Lower leg skin (tissue), 4 donors: ENCODE results near the gene NTM. TPM values are rescaled to one million over a fixed set of nuclear protein-coding genes. Genes with fewer than 3 reads are reported as not detected.

Experiments
- DNase-seq, 2 donors: peaks; one replicate each; pipeline ENCODE4 v3.0.0-alpha.2; 2019; ENCODE audit warnings: low spot score in 2 of 2
- H3K4me3 ChIP-seq: fragments of 200-600 bp; sonication (generic); 2 replicates; pipeline ENCODE4 v1.5.1; 2017; ENCODE audit warnings: mild to moderate bottlenecking, low read depth; ENCODE audit not compliant: poor library complexity, severe bottlenecking
- POLR2A ChIP-seq, 2 donors: fragments of 450-650 bp; IDR thresholded peaks; one replicate each; pipeline ENCODE4 v1.6.1; 2016 to 2017; ENCODE audit warnings: antibody characterized with exemption in 2 of 2, mild to moderate bottlenecking in 1 of 2, moderate library complexity in 1 of 2
- WGBS, 2 donors: methylation state at CpG; one replicate each; pipeline ENCODE4 v1.1.5; 2018; 5-methylcytosine and 5-hydroxymethylcytosine counted together
- intact Hi-C: fragments of 100-400 bp; cut with DNase I; formaldehyde crosslinking; loops from one replicate; pipeline ENCODE4 v1.15.0; 2023; ENCODE audit warnings: low total_unique reads
- total RNA-seq, 4 donors: library from RNA; depleted of rRNA; stranded (reverse); fragments of >200 nt; gene quantifications; one replicate each; pipeline ENCODE4 v1.1.0, GENCODE V29; 2016
- TF ChIP-seq, protein P1 (sequence below), 3 donors: fragments of 450-650 bp; IDR thresholded peaks; one replicate each; pipeline ENCODE4 v1.5.1; 2016; ENCODE audit warnings: antibody characterized with exemption in 3 of 3, mild to moderate bottlenecking in 3 of 3, moderate library complexity in 2 of 3

NTM gene
- total RNA-seq, 4 donors from 2014 or later, result 2.8 to 5.7 (median 4.9) TPM

DNA sequence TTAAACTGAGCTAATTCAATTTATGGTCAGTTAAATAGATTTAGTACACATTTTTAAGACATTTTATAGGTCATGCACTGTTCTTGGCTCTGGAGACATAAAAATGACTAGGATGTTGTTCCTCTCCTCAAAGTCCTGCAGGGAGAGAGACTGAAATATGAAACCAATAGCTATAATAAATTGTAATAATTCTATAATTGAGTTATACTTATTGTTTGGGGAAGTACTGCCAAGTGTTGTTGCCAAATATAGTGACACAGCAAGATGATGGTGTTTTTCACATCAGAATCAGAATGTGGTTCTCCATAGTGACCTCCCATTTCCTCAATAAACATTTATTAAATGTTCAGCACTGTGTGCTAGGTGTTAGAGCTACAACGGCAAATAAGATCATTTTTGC lies 470.6 kb downstream of the NTM start:
- no peak for DNase-seq
- 65 to 68% methylated on average over 1 of the region's 1 CpG for WGBS, 2 donors

DNA sequence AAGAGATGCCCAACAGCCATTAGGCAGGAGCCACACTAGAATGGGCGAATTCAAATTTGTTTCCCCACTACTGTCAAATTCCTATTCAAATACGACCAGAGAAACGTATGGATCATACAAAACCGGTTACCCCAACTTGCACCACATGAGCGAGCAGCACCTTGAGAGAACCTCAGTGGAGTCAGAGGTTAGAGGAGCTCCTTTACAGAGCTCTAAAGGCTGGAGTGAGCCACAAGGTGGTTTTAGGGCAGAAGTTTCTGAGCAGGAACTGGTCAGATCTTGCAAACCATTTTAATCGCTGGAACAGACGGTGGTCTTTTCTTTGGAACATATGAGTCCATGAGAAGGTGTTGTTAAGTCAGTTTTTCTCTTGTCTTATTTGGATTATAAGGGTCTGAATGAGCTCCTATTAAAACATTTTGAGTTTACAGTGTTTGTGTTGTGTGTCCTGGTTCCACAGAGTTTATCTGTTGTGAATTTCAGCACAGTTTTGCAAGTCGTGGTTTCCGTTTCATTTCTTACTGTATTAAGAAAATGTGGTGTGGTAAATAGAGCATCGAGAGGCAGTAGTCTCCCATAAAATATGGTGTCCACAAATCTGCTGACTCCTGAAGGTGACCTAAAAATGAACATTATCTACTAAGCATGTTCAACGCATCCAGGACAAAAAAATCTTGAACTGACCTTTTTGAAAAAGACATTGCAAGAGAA lies 471.7 kb downstream of the NTM start:
- 76 to 80% methylated on average over 11 of the region's 11 CpGs for WGBS, 2 donors
- intact Hi-C loops, result loop anchor here (5.0 kb wide), 1 partner anchor 1410 kb away; no protein-coding TSS in a partner anchor
- TF ChIP-seq, protein P1, sequence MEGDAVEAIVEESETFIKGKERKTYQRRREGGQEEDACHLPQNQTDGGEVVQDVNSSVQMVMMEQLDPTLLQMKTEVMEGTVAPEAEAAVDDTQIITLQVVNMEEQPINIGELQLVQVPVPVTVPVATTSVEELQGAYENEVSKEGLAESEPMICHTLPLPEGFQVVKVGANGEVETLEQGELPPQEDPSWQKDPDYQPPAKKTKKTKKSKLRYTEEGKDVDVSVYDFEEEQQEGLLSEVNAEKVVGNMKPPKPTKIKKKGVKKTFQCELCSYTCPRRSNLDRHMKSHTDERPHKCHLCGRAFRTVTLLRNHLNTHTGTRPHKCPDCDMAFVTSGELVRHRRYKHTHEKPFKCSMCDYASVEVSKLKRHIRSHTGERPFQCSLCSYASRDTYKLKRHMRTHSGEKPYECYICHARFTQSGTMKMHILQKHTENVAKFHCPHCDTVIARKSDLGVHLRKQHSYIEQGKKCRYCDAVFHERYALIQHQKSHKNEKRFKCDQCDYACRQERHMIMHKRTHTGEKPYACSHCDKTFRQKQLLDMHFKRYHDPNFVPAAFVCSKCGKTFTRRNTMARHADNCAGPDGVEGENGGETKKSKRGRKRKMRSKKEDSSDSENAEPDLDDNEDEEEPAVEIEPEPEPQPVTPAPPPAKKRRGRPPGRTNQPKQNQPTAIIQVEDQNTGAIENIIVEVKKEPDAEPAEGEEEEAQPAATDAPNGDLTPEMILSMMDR (IDR thresholded peaks at IDR 0.05), result no peak
- TF ChIP-seq POLR2A (IDR thresholded peaks at IDR 0.05), result no peak

More for the DNA sequence above, 470.6 kb downstream of the NTM start:
- TF ChIP-seq, protein P1 (IDR thresholded peaks at IDR 0.05), result no peak
- TF ChIP-seq POLR2A (IDR thresholded peaks at IDR 0.05), result no peak
- intact Hi-C loops, result loop anchor here (5.0 kb wide), 1 partner anchor 1409 kb away; no protein-coding TSS in a partner anchor
- no peak overlapping the region for H3K4me3 ChIP-seq

DNA sequence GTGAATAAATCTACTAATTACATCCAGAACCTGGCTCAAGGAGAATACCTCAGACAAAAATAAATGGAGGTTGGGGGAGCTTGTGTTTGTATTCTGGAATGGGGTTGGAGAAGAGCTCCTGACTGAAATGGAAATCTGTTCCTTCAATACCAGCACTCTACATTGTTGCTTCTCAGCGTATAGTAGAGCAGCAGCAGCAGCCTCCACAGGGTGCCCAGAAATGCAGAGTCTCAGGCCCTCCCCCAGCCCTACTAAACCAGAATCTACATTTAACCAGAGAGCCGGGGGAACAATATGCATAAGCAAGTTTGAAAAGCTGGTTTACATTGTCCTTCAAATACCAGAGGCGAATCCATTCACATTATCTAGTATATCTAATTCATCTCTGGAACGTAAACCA lies 474.8 kb downstream of the NTM start:
- TF ChIP-seq, protein P1 (IDR thresholded peaks at IDR 0.05), result no peak
- TF ChIP-seq POLR2A (IDR thresholded peaks at IDR 0.05), result no peak

More for the DNA sequence above, 471.7 kb downstream of the NTM start:
- DNase-seq, result no peak
- no peak overlapping the region for H3K4me3 ChIP-seq

DNA sequence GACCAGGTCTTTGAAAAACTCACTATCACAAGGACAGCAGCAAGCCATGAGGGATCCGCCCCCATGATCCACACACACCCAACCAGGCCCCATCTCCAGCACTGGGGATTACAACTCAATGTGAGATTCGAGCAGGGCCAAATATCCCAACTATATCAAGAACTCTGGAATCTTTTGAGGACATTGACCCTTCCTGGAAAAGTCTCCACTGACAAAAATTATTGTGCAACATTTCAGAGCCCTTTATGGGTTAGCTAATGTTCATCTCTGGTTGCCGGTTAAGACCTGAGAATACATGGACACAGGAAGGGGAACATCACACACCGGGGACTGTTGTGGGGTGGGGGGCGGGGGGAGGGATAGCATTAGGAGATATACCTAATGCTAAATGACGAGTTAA lies 479.1 kb downstream of the NTM start:
- DNase-seq, result no peak
- 82 to 85% methylated on average over 6 of the region's 6 CpGs for WGBS, 2 donors
- intact Hi-C loops, result no loop called here
- no peak for TF ChIP-seq POLR2A (IDR thresholded peaks at IDR 0.05)
- TF ChIP-seq, protein P1 (IDR thresholded peaks at IDR 0.05), result no peak
- no peak overlapping the region for H3K4me3 ChIP-seq

More for the DNA sequence above, 474.8 kb downstream of the NTM start:
- no peak for DNase-seq
- intact Hi-C loops, result no loop called here
- WGBS, 2 donors, result 44 to 56% methylated on average over 4 of the region's 4 CpGs
- H3K4me3 ChIP-seq, result no peak overlapping the region

DNA sequence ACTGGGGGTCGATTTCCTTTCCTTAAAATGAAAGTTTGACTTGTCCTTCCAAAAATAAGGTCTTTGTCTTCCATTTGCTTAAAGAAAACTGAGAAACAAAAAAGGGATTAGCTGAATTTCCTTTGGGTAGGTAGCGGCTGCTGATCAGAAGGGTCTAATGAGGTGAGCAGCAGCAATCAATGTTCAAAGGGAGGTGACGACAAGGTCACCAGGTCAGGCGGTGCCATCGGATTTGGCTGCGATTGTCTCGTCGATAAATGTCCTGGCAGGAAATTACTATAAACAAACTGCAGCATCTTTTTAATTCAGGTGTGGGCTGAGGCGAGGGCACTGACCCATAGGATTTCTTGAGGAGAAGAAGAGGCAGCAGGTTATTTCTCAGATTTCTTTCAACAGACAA lies 480.1 kb downstream of the NTM start:
- WGBS, 2 donors, result 70 to 76% methylated on average over 9 of the region's 9 CpGs
- intact Hi-C loops, result no loop called here
- TF ChIP-seq POLR2A (IDR thresholded peaks at IDR 0.05), result no peak
- TF ChIP-seq, protein P1 (IDR thresholded peaks at IDR 0.05), result no peak
- H3K4me3 ChIP-seq, result no peak overlapping the region
- no peak for DNase-seq
